ENCODE results near the gene TMEM44.

DNA sequence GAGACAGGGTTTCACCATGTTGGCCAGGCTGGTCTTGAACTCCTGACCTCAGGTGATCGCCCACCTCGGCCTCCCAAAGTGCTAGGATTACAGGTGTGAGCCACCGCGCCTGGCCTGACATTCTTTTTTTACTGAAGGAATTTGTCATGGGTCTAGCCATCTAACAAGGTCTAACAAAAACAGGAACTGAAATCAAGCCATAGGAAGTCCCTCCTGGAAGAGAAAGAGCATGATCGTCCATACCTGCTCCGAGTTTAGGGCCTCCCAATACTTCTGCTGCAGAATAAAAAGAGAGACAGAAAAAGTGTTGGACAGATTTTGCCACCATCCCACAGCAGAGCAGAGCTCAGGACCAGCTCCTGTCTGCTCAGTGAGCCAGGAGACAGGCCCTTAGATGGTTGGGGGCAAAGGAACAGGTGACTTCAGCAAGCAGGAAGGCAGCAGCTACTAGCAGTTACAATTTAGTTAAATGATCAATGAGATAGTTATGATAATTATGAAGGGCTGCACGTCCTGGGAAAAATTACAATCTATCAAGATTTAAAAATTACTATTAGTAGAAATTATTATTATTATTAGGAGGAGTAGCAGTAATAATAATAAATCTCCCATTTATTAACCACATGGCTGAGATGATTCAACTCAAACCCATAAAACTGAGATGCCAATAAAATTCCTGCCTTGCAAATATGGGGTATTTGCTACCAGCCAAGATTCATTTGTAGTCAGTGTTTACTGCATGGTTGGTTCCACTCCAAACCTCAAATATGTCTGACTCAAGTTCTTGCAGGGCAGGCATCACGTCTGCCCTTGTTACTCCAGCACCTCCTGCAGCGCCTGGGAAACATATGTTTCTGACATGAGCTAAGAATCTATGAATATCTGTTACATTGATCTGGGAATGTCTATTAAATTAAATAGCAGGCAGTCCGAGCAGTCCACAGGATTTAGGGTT lies 40.1 kb downstream of the TMEM44 start:
- TF ChIP-seq, protein P1, sequence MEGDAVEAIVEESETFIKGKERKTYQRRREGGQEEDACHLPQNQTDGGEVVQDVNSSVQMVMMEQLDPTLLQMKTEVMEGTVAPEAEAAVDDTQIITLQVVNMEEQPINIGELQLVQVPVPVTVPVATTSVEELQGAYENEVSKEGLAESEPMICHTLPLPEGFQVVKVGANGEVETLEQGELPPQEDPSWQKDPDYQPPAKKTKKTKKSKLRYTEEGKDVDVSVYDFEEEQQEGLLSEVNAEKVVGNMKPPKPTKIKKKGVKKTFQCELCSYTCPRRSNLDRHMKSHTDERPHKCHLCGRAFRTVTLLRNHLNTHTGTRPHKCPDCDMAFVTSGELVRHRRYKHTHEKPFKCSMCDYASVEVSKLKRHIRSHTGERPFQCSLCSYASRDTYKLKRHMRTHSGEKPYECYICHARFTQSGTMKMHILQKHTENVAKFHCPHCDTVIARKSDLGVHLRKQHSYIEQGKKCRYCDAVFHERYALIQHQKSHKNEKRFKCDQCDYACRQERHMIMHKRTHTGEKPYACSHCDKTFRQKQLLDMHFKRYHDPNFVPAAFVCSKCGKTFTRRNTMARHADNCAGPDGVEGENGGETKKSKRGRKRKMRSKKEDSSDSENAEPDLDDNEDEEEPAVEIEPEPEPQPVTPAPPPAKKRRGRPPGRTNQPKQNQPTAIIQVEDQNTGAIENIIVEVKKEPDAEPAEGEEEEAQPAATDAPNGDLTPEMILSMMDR (IDR thresholded peaks at IDR 0.05) = no peak
- TF ChIP-seq POLR2A (IDR thresholded peaks at IDR 0.05) = no peak

All from body of pancreas (tissue), 4 donors.